IMR-90 (cell line): ENCODE results near the gene PTGER4. TPM values are rescaled to one million over a fixed set of nuclear protein-coding genes. Genes with fewer than 3 reads are reported as not detected.

Experiments
- ATAC-seq: fragments of 200-7000 bp; cut with Tn5 transposase; 2 replicates; pipeline ENCODE4 v1.9.1; 2020; ENCODE audit warnings: low read depth, mild to moderate bottlenecking, moderate library complexity
- BruUV-seq: library from RNA; stranded (reverse); fragments of 400-500 nt; replicated peaks from 2 replicates; lab custom pipeline; 2021; lab: Mats Ljungman, UMichigan
- CTCF ChIA-PET: fragments of 300-600 bp; formaldehyde crosslinking; extraction: SDS; loops from one replicate; lab custom pipeline; 2021; ENCODE audit warnings: antibody characterized with exemption; lab: Yijun Ruan, JAX
- POLR2A ChIA-PET: fragments of 300-600 bp; sonication (Branson Sonifier 250); formaldehyde crosslinking; loops from one replicate; lab custom pipeline; 2022; ENCODE audit warnings: antibody characterized with exemption; ENCODE audit not compliant: unreplicated experiment; lab: Charles Lee
- DNase-seq: peaks from one replicate; pipeline ENCODE4 v3.0.0; 2013
- H2AFZ ChIP-seq: replicated peaks from 2 replicates; pipeline ENCODE3; 2013; ENCODE audit warnings: low read length, mild to moderate bottlenecking; ENCODE audit not compliant: poor library complexity
- H2AK5ac ChIP-seq: 2 replicates; pipeline ENCODE4 v1.6.1; 2013; ENCODE audit warnings: low read depth, low read length, inconsistent platforms
- H2AK9ac ChIP-seq: replicated peaks from 2 replicates; pipeline ENCODE3; 2013; ENCODE audit warnings: mild to moderate bottlenecking, low read depth, low read length, moderate library complexity; ENCODE audit not compliant: poor library complexity
- H2BK120ac ChIP-seq: 2 replicates; pipeline ENCODE4 v1.6.1; 2013; ENCODE audit warnings: low read depth, low read length, inconsistent platforms
- H2BK15ac ChIP-seq: 3 replicates; pipeline ENCODE4 v1.6.1; 2013; ENCODE audit warnings: low read depth, low read length, inconsistent platforms
- H2BK20ac ChIP-seq: 2 replicates; pipeline ENCODE4 v1.6.1; 2013; ENCODE audit warnings: low read depth, mild to moderate bottlenecking, inconsistent platforms, low read length, moderate library complexity
- H2BK5ac ChIP-seq: 2 replicates; pipeline ENCODE4 v1.6.1; 2013; ENCODE audit warnings: mild to moderate bottlenecking, low read depth, low read length, inconsistent platforms; ENCODE audit not compliant: poor library complexity, severe bottlenecking
- H3K14ac ChIP-seq: replicated peaks from 2 replicates; pipeline ENCODE4 v1.6.1; 2013; ENCODE audit warnings: low read depth, low read length, inconsistent platforms
- H3K18ac ChIP-seq: 2 replicates; pipeline ENCODE4 v1.6.1; 2013; ENCODE audit warnings: low read depth, low read length, control low read depth
- H3K23ac ChIP-seq: 2 replicates; pipeline ENCODE4 v1.6.1; 2013; ENCODE audit warnings: low read depth, low read length, inconsistent platforms
- H3K27ac ChIP-seq: 2 replicates; pipeline ENCODE4 v1.5.1; 2013; ENCODE audit warnings: mild to moderate bottlenecking, control low read depth, low read length; ENCODE audit not compliant: insufficient read depth
- H3K27me3 ChIP-seq: 2 replicates; pipeline ENCODE4 v1.6.1; 2013; ENCODE audit warnings: low read length; ENCODE audit not compliant: control insufficient read depth, insufficient read depth
- H3K36me3 ChIP-seq: 2 replicates; pipeline ENCODE4 v1.6.1; 2013; ENCODE audit warnings: low read length, mixed read lengths; ENCODE audit not compliant: control insufficient read depth, insufficient read depth
- H3K4ac ChIP-seq: 2 replicates; pipeline ENCODE4 v1.6.1; 2013; ENCODE audit warnings: low read depth, low read length, inconsistent platforms
- H3K4me1 ChIP-seq: 2 replicates; pipeline ENCODE4 v1.6.1; 2013; ENCODE audit warnings: low read length, mixed read lengths; ENCODE audit not compliant: control insufficient read depth, insufficient read depth
- H3K4me2 ChIP-seq: 2 replicates; pipeline ENCODE4 v1.6.1; 2013; ENCODE audit warnings: low read depth, mild to moderate bottlenecking, control low read depth, low read length, moderate library complexity
- H3K4me3 ChIP-seq: 2 replicates; pipeline ENCODE4 v1.5.1; 2013; ENCODE audit warnings: low read depth, mild to moderate bottlenecking, control low read depth, low read length, moderate library complexity; ENCODE audit not compliant: insufficient read depth
- H3K56ac ChIP-seq: 2 replicates; pipeline ENCODE4 v1.6.1; 2013; ENCODE audit warnings: low read length, inconsistent platforms; ENCODE audit not compliant: insufficient read depth; ENCODE audit errors: extremely low read depth
- H3K79me1 ChIP-seq, 2 experiments: 2 replicates each; pipeline ENCODE4 v1.6.1; 2013; ENCODE audit warnings: low read length in 2 of 2, inconsistent platforms in 1 of 2, low read depth in 1 of 2
- H3K9ac ChIP-seq: 2 replicates; pipeline ENCODE4 v1.6.1; 2013; ENCODE audit warnings: low read depth, low read length, control low read depth
- H3K9me1 ChIP-seq: 2 replicates; pipeline ENCODE4 v1.6.1; 2013; ENCODE audit warnings: low read length, inconsistent platforms; ENCODE audit not compliant: insufficient read depth
- H3K9me3 ChIP-seq: 2 replicates; pipeline ENCODE4 v1.6.1; 2013; ENCODE audit warnings: low read length; ENCODE audit not compliant: control insufficient read depth, insufficient read depth
- H4K20me1 ChIP-seq: 2 replicates; pipeline ENCODE4 v1.6.1; 2013; ENCODE audit warnings: low read length, inconsistent platforms; ENCODE audit not compliant: insufficient read depth
- H4K5ac ChIP-seq: 2 replicates; pipeline ENCODE4 v1.6.1; 2013; ENCODE audit warnings: mild to moderate bottlenecking, low read depth, low read length, control low read depth
- H4K8ac ChIP-seq, 2 experiments: 2 replicates each; pipeline ENCODE4 v1.6.1; 2013; ENCODE audit warnings: low read depth in 2 of 2, low read length in 2 of 2, control low read depth in 1 of 2, inconsistent platforms in 1 of 2
- H4K91ac ChIP-seq: 2 replicates; pipeline ENCODE4 v1.6.1; 2013; ENCODE audit warnings: low read depth, low read length, inconsistent platforms; ENCODE audit not compliant: insufficient read depth
- CEBPB ChIP-seq: IDR thresholded peaks from 2 replicates; pipeline ENCODE4 v1.6.1; 2012; ENCODE audit warnings: low read depth, low read length, improper control_type of control experiment
- CHD1 ChIP-seq: IDR thresholded peaks from 2 replicates; pipeline ENCODE4 v1.6.1; 2012; ENCODE audit warnings: low read depth, low read length, improper control_type of control experiment
- CTCF ChIP-seq: conservative IDR thresholded peaks from 2 replicates; pipeline ENCODE4 v1.5.1; 2012; ENCODE audit warnings: mild to moderate bottlenecking, low read depth, low read length, improper control_type of control experiment
- FOS ChIP-seq: fragments of 150-350 bp; IDR thresholded peaks from 2 replicates; pipeline ENCODE4 v1.6.1; 2016; ENCODE audit warnings: low read depth, low read length
- MAFK ChIP-seq: IDR thresholded peaks from 2 replicates; pipeline ENCODE4 v1.6.1; 2012; ENCODE audit warnings: low read depth, low read length, improper control_type of control experiment
- MAZ ChIP-seq: IDR thresholded peaks from 2 replicates; pipeline ENCODE4 v1.6.1; 2012; ENCODE audit warnings: low read depth, mild to moderate bottlenecking, low read length, improper control_type of control experiment, moderate library complexity, borderline replicate concordance
- MXI1 ChIP-seq: IDR thresholded peaks from 2 replicates; pipeline ENCODE4 v1.6.1; 2012; ENCODE audit warnings: low read depth, mild to moderate bottlenecking, low read length, moderate library complexity, borderline replicate concordance
- NFE2L2 ChIP-seq: fragments of 150-350 bp; IDR thresholded peaks from 2 replicates; pipeline ENCODE4 v1.6.1; 2016; ENCODE audit warnings: low read depth, mild to moderate bottlenecking, low read length
- POLR2A ChIP-seq: IDR thresholded peaks from 2 replicates; pipeline ENCODE4 v1.6.1; 2012; ENCODE audit warnings: mild to moderate bottlenecking, low read depth, low read length
- RAD21 ChIP-seq: IDR thresholded peaks from 2 replicates; pipeline ENCODE4 v1.6.1; 2012; ENCODE audit warnings: low read length, improper control_type of control experiment
- RCOR1 ChIP-seq: IDR thresholded peaks from 2 replicates; pipeline ENCODE4 v1.6.1; 2012; ENCODE audit warnings: mild to moderate bottlenecking, low read length, improper control_type of control experiment; ENCODE audit not compliant: insufficient replicate concordance
- RFX5 ChIP-seq: IDR thresholded peaks from 2 replicates; pipeline ENCODE4 v1.8.0; 2012; ENCODE audit warnings: low read depth, mild to moderate bottlenecking, low read length, moderate library complexity
- SMC3 ChIP-seq: fragments of 150-350 bp; IDR thresholded peaks from 2 replicates; pipeline ENCODE4 v1.6.1; 2016; ENCODE audit warnings: low read depth, mild to moderate bottlenecking, antibody characterized with exemption, low read length, moderate library complexity
- USF2 ChIP-seq: fragments of 150-350 bp; IDR thresholded peaks from 2 replicates; pipeline ENCODE4 v1.6.1; 2017; ENCODE audit warnings: mild to moderate bottlenecking, antibody characterized with exemption, low read length, low read depth
- WGBS, 2 experiments: methylation state at CpG; one replicate each; pipeline versions ENCODE4 v1.1.5 to v1.1.7; 2013; ENCODE audit warnings: missing lambda C conversion rate in 2 of 2; ENCODE audit not compliant: insufficient read length in 1 of 2; ENCODE audit errors: extremely low coverage in 2 of 2; 5-methylcytosine and 5-hydroxymethylcytosine counted together
- dilution Hi-C: fragments of 300-500 bp; cut with HindIII; formaldehyde crosslinking; loops from one replicate; pipeline ENCODE4 v1.14.3; 2018; ENCODE audit warnings: low sequenced_read_pairs; ENCODE audit not compliant: unreplicated experiment
- in situ Hi-C: fragments of 300-500 bp; cut with MboI; formaldehyde crosslinking; loops from 3 replicates; pipeline ENCODE4 v1.14.3; 2019; ENCODE audit warnings: low sequenced_read_pairs, inconsistent platforms, mixed read lengths
- intact Hi-C: fragments of 100-400 bp; cut with micrococcal nuclease; formaldehyde crosslinking; loops from 2 replicates; pipeline ENCODE4 v1.10.0; 2022
- polyA plus RNA-seq, 3 experiments: library from polyadenylated mRNA; depleted of rRNA; stranded (reverse); fragments of >200 nt; gene quantifications; 2 replicates each; pipeline ENCODE4 v1.2.3, GENCODE V29; 2012; ENCODE audit warnings: low replicate concordance in 1 of 3
- total RNA-seq: library from RNA; depleted of rRNA; stranded (reverse); fragments of >200 nt; gene quantifications from 2 replicates; pipeline ENCODE4 v1.2.3, GENCODE V29; 2012
- TF ChIP-seq, protein P1 (sequence below): fragments of 150-350 bp; IDR thresholded peaks from 2 replicates; pipeline ENCODE4 v1.6.1; 2016; ENCODE audit warnings: low read depth, mild to moderate bottlenecking, low read length, moderate library complexity, borderline replicate concordance

Gene PTGER4
- total and polyA plus RNA-seq, 2 of the 4 experiments (the other 2 are of a cell fraction) = 7.9 to 10.1 TPM

GRCh38 chr5:40652441-40653220 lies 27.1 kb upstream of the PTGER4 start:
- H3K9ac ChIP-seq = no peak overlapping the region
- no peak overlapping the region for H3K18ac ChIP-seq
- no TSS peak for BruUV-seq
- H4K5ac ChIP-seq = no peak overlapping the region
- no peak overlapping the region for H3K56ac ChIP-seq
- no peaks in the 10 kb centered on the region for H3K36me3 ChIP-seq
- no peak overlapping the region for H4K8ac ChIP-seq
- in situ Hi-C loops = no loop called here
- H3K9me3 ChIP-seq = no peaks in the 10 kb centered on the region
- no peak overlapping the region for H3K4me2 ChIP-seq
- no peak overlapping the region for H2AK5ac ChIP-seq
- no peak overlapping the region for H4K91ac ChIP-seq
- no peak for DNase-seq
- H3K23ac ChIP-seq = no peak overlapping the region
- no peak overlapping the region for H3K4ac ChIP-seq
- no peaks in the 10 kb centered on the region for H4K20me1 ChIP-seq
- H2AFZ ChIP-seq = peak overlapping the region; percentile 8
- H3K27ac ChIP-seq = no peak overlapping the region
- CTCF ChIA-PET = interaction anchor here (0.8 to 1.5 kb wide), 3 partner anchors 9 to 34 kb away, joined by 3 read pairs; no protein-coding TSS in a partner anchor
- no peaks in the 10 kb centered on the region for H3K27me3 ChIP-seq
- no peaks in the 10 kb centered on the region for H3K4me1 ChIP-seq
- H2BK120ac ChIP-seq = no peak overlapping the region
- intact Hi-C loops = no loop called here
- no peak overlapping the region for H2BK15ac ChIP-seq
- H3K14ac ChIP-seq = peak overlapping the region; percentile 9; the same call in 1 of the 2 replicates
- H3K79me1 ChIP-seq = no peaks in the 10 kb centered on the region
- H3K9me1 ChIP-seq = peaks cover 4% of the 10 kb centered on the region; the same call in 1 of the 2 replicates
- no peak overlapping the region for H2BK5ac ChIP-seq
- WGBS, 2 experiments = 100% methylated on average over 2 of the region's 8 CpGs; no CpG with 5 or more reads in 1 of the 2 experiments
- POLR2A ChIA-PET = no interaction called here
- no peak for ATAC-seq
- peak overlapping the region; percentile 13 for H2AK9ac ChIP-seq
- H3K4me3 ChIP-seq = no peak overlapping the region
- H2BK20ac ChIP-seq = no peak overlapping the region
- dilution Hi-C loops = no loop called here
- TF ChIP-seq CHD1 (no peak), CTCF (no peak), POLR2A (no peak), RCOR1 (no peak), SMC3 (no peak), MAZ (no peak), RFX5 (no peak), MXI1 (no peak), CEBPB (no peak), USF2 (no peak), FOS (no peak), RAD21 (no peak), MAFK (no peak), NFE2L2 (no peak)
- TF ChIP-seq, protein P1, sequence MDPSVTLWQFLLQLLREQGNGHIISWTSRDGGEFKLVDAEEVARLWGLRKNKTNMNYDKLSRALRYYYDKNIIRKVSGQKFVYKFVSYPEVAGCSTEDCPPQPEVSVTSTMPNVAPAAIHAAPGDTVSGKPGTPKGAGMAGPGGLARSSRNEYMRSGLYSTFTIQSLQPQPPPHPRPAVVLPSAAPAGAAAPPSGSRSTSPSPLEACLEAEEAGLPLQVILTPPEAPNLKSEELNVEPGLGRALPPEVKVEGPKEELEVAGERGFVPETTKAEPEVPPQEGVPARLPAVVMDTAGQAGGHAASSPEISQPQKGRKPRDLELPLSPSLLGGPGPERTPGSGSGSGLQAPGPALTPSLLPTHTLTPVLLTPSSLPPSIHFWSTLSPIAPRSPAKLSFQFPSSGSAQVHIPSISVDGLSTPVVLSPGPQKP = no peak
